H9 (cell line): Measurements from ENCODE around the gene HHATL. TPM values are rescaled to one million over a fixed set of nuclear protein-coding genes. Genes with fewer than 3 reads are reported as not detected.

Experiments used
- DNase-seq: peaks from one replicate; pipeline ENCODE4 v3.0.0-alpha.2; 2017
- H2AFZ ChIP-seq: one replicate; pipeline ENCODE4 v1.6.1; 2013; ENCODE audit warnings: mild to moderate bottlenecking, low read length, control low read depth, moderate library complexity
- H2AK5ac ChIP-seq: 2 replicates; pipeline ENCODE4 v1.6.1; 2013; ENCODE audit warnings: low read length, control low read depth, mixed read lengths; ENCODE audit not compliant: insufficient read length
- H2BK120ac ChIP-seq: one replicate; pipeline ENCODE4 v1.6.1; 2013; ENCODE audit warnings: low read depth, mild to moderate bottlenecking, low read length, control low read depth, inconsistent platforms; ENCODE audit not compliant: poor library complexity, severe bottlenecking
- H2BK12ac ChIP-seq: 2 replicates; pipeline ENCODE4 v1.6.1; 2013; ENCODE audit warnings: low read length, control low read depth, mixed read lengths, low read depth; ENCODE audit not compliant: insufficient read length
- H2BK15ac ChIP-seq: 2 replicates; pipeline ENCODE4 v1.6.1; 2013; ENCODE audit warnings: low read depth, low read length, control low read depth
- H2BK20ac ChIP-seq: one replicate; pipeline ENCODE4 v1.6.1; 2013; ENCODE audit warnings: low read depth, mild to moderate bottlenecking, low read length, control low read depth, inconsistent platforms; ENCODE audit not compliant: poor library complexity, severe bottlenecking
- H2BK5ac ChIP-seq: 2 replicates; pipeline ENCODE4 v1.6.1; 2013; ENCODE audit warnings: low read length, control low read depth, mixed read lengths; ENCODE audit not compliant: insufficient read length
- H3K14ac ChIP-seq: 2 replicates; pipeline ENCODE4 v1.6.1; 2013; ENCODE audit warnings: low read length, control low read depth; ENCODE audit not compliant: insufficient read depth
- H3K18ac ChIP-seq: 2 replicates; pipeline ENCODE4 v1.6.1; 2013; ENCODE audit warnings: low read depth, mild to moderate bottlenecking, mixed read lengths, low read length, control low read depth; ENCODE audit not compliant: insufficient read length
- H3K23ac ChIP-seq: 2 replicates; pipeline ENCODE4 v1.6.1; 2013; ENCODE audit warnings: low read length, control low read depth, mixed read lengths, low read depth; ENCODE audit not compliant: insufficient read length
- H3K23me2 ChIP-seq: 2 replicates; pipeline ENCODE4 v1.6.1; 2013; ENCODE audit warnings: low read depth, mild to moderate bottlenecking, mixed read lengths, low read length, control low read depth; ENCODE audit not compliant: insufficient read length, poor library complexity, severe bottlenecking
- H3K27ac ChIP-seq: 2 replicates; pipeline ENCODE4 v1.5.1; 2013; ENCODE audit warnings: low read length, control low read depth, mixed read lengths, low read depth; ENCODE audit not compliant: insufficient read length
- H3K27me3 ChIP-seq: 2 replicates; pipeline ENCODE4 v1.6.1; 2013; ENCODE audit warnings: low read length, control low read depth, inconsistent platforms; ENCODE audit not compliant: insufficient read depth
- H3K4ac ChIP-seq: 2 replicates; pipeline ENCODE4 v1.6.1; 2013; ENCODE audit warnings: low read depth, mild to moderate bottlenecking, control low read depth, inconsistent platforms, low read length, moderate library complexity
- H3K4me1 ChIP-seq: 2 replicates; pipeline ENCODE4 v1.6.1; 2013; ENCODE audit warnings: low read length, control low read depth, inconsistent platforms; ENCODE audit not compliant: insufficient read depth
- H3K4me2 ChIP-seq: 2 replicates; pipeline ENCODE4 v1.6.1; 2013; ENCODE audit warnings: low read length, control low read depth, mixed read lengths; ENCODE audit not compliant: insufficient read length, insufficient read depth
- H3K56ac ChIP-seq: 2 replicates; pipeline ENCODE4 v1.6.1; 2013; ENCODE audit warnings: low read depth, mild to moderate bottlenecking, mixed read lengths, low read length, control low read depth; ENCODE audit not compliant: insufficient read length
- H3K79me1 ChIP-seq: 2 replicates; pipeline ENCODE4 v1.6.1; 2013; ENCODE audit warnings: low read depth, mild to moderate bottlenecking, moderate library complexity, low read length, control low read depth, inconsistent platforms; ENCODE audit not compliant: insufficient read depth, poor library complexity, severe bottlenecking
- H3K79me2 ChIP-seq: 2 replicates; pipeline ENCODE4 v1.6.1; 2013; ENCODE audit warnings: low read length, control low read depth, inconsistent platforms; ENCODE audit not compliant: insufficient read depth
- H3K9ac ChIP-seq: 2 replicates; pipeline ENCODE4 v1.6.1; 2013; ENCODE audit warnings: low read length, control low read depth, mixed read lengths; ENCODE audit not compliant: insufficient read length; ENCODE audit errors: extremely low read depth
- H3K9me3 ChIP-seq: one replicate; pipeline ENCODE4 v1.6.1; 2013; ENCODE audit warnings: low read depth, low read length, inconsistent platforms; ENCODE audit not compliant: control insufficient read depth
- H3T11ph ChIP-seq: one replicate; pipeline ENCODE4 v1.6.1; 2013; ENCODE audit warnings: mild to moderate bottlenecking, low read length, control low read depth, inconsistent platforms
- H4K20me1 ChIP-seq: one replicate; pipeline ENCODE4 v1.6.1; 2013; ENCODE audit not compliant: control insufficient read depth, insufficient read length, insufficient read depth
- H4K5ac ChIP-seq: 2 replicates; pipeline ENCODE4 v1.6.1; 2013; ENCODE audit warnings: low read depth, mild to moderate bottlenecking, mixed read lengths, low read length, control low read depth; ENCODE audit not compliant: insufficient read length
- H4K8ac ChIP-seq: replicated peaks from 2 replicates; pipeline ENCODE4 v1.6.1; 2013; ENCODE audit warnings: low read length, control low read depth, mixed read lengths, low read depth; ENCODE audit not compliant: insufficient read length
- H4K91ac ChIP-seq: 2 replicates; pipeline ENCODE4 v1.6.1; 2013; ENCODE audit warnings: low read depth, mild to moderate bottlenecking, moderate library complexity, mixed read lengths, low read length, control low read depth; ENCODE audit not compliant: insufficient read length
- H3K27ac Mint-ChIP-seq, 3 experiments: 2 replicates in 2 of 3; 3 replicates in 1 of 3; pipeline ENCODE4 v1.8.0; 2020 to 2021; ENCODE audit warnings: mixed read lengths in 3 of 3, mild to moderate bottlenecking in 1 of 3, moderate library complexity in 1 of 3
- H3K27me3 Mint-ChIP-seq: 2 replicates; pipeline ENCODE4 v1.8.0; 2021; ENCODE audit warnings: low read depth, mild to moderate bottlenecking, moderate library complexity, mixed read lengths
- H3K36me3 Mint-ChIP-seq, 3 experiments: 2 replicates in 2 of 3; 3 replicates in 1 of 3; pipeline ENCODE4 v1.8.0; 2020 to 2021; ENCODE audit warnings: low read depth in 3 of 3, mixed read lengths in 3 of 3; ENCODE audit not compliant: insufficient read depth in 1 of 3
- H3K4me1 Mint-ChIP-seq, 2 experiments: 2 replicates each; pipeline ENCODE4 v1.8.0; 2020; ENCODE audit warnings: mixed read lengths in 2 of 2
- H3K4me3 Mint-ChIP-seq, 2 experiments: 2 replicates in 1 of 2; 3 replicates in 1 of 2; pipeline ENCODE4 v1.8.0; 2020 to 2021; ENCODE audit warnings: mild to moderate bottlenecking in 2 of 2, mixed read lengths in 2 of 2, moderate library complexity in 1 of 2
- H3K9me3 Mint-ChIP-seq, 2 experiments: 2 replicates in 1 of 2; 3 replicates in 1 of 2; pipeline ENCODE4 v1.8.0; 2020; ENCODE audit warnings: mild to moderate bottlenecking in 2 of 2, mixed read lengths in 2 of 2, moderate library complexity in 1 of 2
- CTCF ChIP-seq: fragments of 200-600 bp; sonication (generic); conservative IDR thresholded peaks from 3 replicates; pipeline ENCODE4 v1.8.0; 2021; ENCODE audit warnings: antibody characterized with exemption, mild to moderate bottlenecking
- WGBS: extraction: QIAGEN DNeasy Blood & Tissue Kit; methylation state at CpG from one replicate; pipeline ENCODE4 v1.1.7; 2013; ENCODE audit warnings: missing lambda C conversion rate, low lambda C conversion rate, mixed read lengths; ENCODE audit not compliant: insufficient read length; ENCODE audit errors: extremely low coverage; 5-methylcytosine and 5-hydroxymethylcytosine counted together
- total RNA-seq: library from RNA; stranded (reverse); gene quantifications from 2 replicates; pipeline ENCODE4 v1.2.1, GENCODE V29; 2021

The HHATL gene
- total RNA-seq, 1 experiment from 2014 or later, result 0.46 TPM

DNA sequence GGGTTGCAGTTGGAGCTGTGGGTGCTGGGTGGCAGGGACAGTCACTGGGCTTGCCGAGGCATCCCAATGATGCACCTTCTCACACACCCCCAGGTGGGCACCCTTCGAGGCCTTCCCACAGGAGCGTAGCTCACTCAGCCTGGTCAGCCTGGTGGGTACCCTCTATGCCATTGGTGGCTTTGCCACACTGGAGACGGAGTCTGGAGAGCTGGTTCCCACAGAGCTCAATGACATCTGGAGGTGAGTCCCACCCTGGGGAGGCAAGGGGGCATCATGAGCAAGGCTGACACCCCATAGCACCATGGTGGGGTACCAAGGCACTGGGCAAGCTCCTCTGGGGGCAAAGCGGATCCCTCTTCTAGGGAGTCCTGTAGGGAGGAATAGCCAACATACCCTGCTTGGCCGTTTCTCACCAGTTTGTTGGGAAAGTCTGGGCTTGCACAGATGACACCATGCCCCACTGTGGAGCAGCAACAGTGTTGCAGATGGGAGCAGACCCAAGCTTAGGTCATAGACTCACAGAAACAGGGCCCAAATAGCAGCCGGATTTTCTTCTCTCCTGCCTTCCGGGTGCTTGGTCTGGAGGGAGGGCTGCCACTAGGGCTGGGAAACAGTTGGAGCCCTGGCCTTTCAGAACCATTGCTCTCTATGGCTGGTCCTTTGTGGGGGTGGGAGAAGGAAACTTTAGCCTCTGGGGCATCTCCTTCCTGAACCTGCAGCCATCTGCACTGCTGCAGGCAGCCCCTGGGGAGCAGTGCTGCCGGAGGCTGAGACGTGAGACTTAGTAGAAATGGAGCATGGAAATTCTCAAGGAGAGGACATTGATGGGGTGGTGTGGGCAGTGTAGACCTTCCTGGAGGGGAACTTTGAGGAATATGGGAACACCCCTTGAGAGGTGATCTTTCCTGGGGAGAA, 11.6 kb downstream of the HHATL start:
- H3K4ac ChIP-seq, result no peak overlapping the region
- no peaks in the 10 kb centered on the region; the same call in 1 of the 2 replicates for H3K27me3 ChIP-seq
- DNase-seq, result no peak
- no peaks in the 10 kb centered on the region; the same call in 1 of the 2 replicates for H3K4me1 ChIP-seq
- Mint-ChIP-seq H3K9me3 (no peaks in the 10 kb centered on the region), H3K4me3 (no peak overlapping the region), H3K27me3 (peaks cover 11% of the 10 kb centered on the region), H3K27ac (no peak overlapping the region; a peak in 1 of 7 replicates), H3K4me1 (peaks cover 19 to 25% of the 10 kb centered on the region in 2 experiments), H3K36me3 (no peaks in the 10 kb centered on the region; a peak in 1 of 7 replicates)
- no peak overlapping the region for H3K18ac ChIP-seq
- no peaks in the 10 kb centered on the region for H3K23me2 ChIP-seq
- H3K56ac ChIP-seq, result no peak overlapping the region
- no peak overlapping the region for H4K5ac ChIP-seq
- no peak overlapping the region for H2BK12ac ChIP-seq
- H3K4me2 ChIP-seq, result no peak overlapping the region
- no peak overlapping the region for H4K8ac ChIP-seq
- no peak overlapping the region for H2BK5ac ChIP-seq
- H3K79me1 ChIP-seq, result no peaks in the 10 kb centered on the region
- no peak overlapping the region for H2AK5ac ChIP-seq
- H3K23ac ChIP-seq, result no peak overlapping the region
- no peak overlapping the region for H3K14ac ChIP-seq
- TF ChIP-seq CTCF, result no peak
- H3K9ac ChIP-seq, result no peak overlapping the region
- H2BK120ac ChIP-seq, result no peak overlapping the region
- H3T11ph ChIP-seq, result no peak overlapping the region
- no peaks in the 10 kb centered on the region for H3K79me2 ChIP-seq
- H2BK20ac ChIP-seq, result no peak overlapping the region
- no peak overlapping the region for H2BK15ac ChIP-seq
- H4K20me1 ChIP-seq, result no peaks in the 10 kb centered on the region
- H3K9me3 ChIP-seq, result no peaks in the 10 kb centered on the region
- WGBS, result no CpG with 5 or more reads among the region's 10 CpGs
- H4K91ac ChIP-seq, result no peak overlapping the region
- H2AFZ ChIP-seq, result no peak overlapping the region
- H3K27ac ChIP-seq, result no peak overlapping the region
